ENCODE data around the gene NRGN. TPM values are rescaled to one million over a fixed set of nuclear protein-coding genes. Genes with fewer than 3 reads are reported as not detected.
A peak's percentile ranks its signal among the peaks of the same experiment; 100 is the strongest.

The NRGN gene
- total RNA-seq, 4 donors from 2014 or later: 0.51 to 0.52 TPM; not detected in 2

- Histone ChIP-seq H3K27me3 (peaks cover 0 to 2% (median 0%) of the 10 kb centered on the region in 3 donors), H3K27ac (no peak overlapping the region), H3K4me1 (no peaks in the 10 kb centered on the region), H3K36me3 (no peaks in the 10 kb centered on the region), H3K9me3 (no peaks in the 10 kb centered on the region), H3K4me3 (no peak overlapping the region)
- intact Hi-C loops (cut with DNase I; ENCODE audit: low total_unique reads) (no loop called here), in situ Hi-C loops (cut with MboI; ENCODE audit: low sequenced_read_pairs in 4 of 4) (no loop called here)
- DNase-seq (no peak), ATAC-seq (no peak)
- TF ChIP-seq CTCF (IDR thresholded peaks at IDR 0.05 in 4 of 5, conservative IDR thresholded peaks at IDR 0.05 in 1 of 5) (no peak), POLR2A (IDR thresholded peaks at IDR 0.05) (no peak)
Observed at GRCh38 chr11:124707829-124708228, 31.9 kb upstream of the NRGN start.

DNA sequence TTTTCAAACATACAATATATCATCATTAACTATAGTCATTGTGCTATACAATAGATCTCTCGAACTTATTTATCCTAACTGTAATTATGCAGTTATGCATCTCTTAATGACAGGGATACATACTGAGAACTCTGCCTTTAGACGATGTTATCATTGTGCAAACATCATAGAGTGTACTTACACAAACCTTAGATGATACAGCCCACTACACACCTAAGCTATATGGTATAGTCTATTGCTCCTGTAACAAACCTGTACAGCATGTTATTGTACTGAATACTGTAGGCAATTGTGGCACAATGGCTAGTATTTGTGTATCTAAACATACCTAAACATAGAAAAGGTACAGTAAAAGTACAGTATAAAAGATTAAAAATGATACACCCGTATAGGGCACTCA, 27.4 kb upstream of the NRGN start:
- H3K4me3 ChIP-seq: no peak overlapping the region
- no peaks in the 10 kb centered on the region for H3K9me3 ChIP-seq
- intact Hi-C loops (cut with DNase I; ENCODE audit: low total_unique reads): no loop called here
- DNase-seq (no peak), ATAC-seq (no peak)
- no peak overlapping the region for H3K27ac ChIP-seq
- no peaks in the 10 kb centered on the region for H3K36me3 ChIP-seq
- H3K4me1 ChIP-seq: peaks cover 0 to under 1% of the 10 kb centered on the region in 2 donors
- H3K27me3 ChIP-seq: peaks cover 0 to 10% (median 3%) of the 10 kb centered on the region in 3 donors
- TF ChIP-seq CTCF (IDR thresholded peaks at IDR 0.05 in 4 of 5, conservative IDR thresholded peaks at IDR 0.05 in 1 of 5) (no peak), POLR2A (IDR thresholded peaks at IDR 0.05) (no peak)
- in situ Hi-C loops (cut with MboI; ENCODE audit: low sequenced_read_pairs in 4 of 4): no loop called here

GRCh38 chr11:124716591-124716990, 23.2 kb upstream of the NRGN start:
- ATAC-seq (no peak), DNase-seq (no peak)
- no peak overlapping the region for H3K27ac ChIP-seq
- in situ Hi-C loops (cut with MboI; ENCODE audit: low sequenced_read_pairs in 4 of 4) (no loop called here), intact Hi-C loops (cut with DNase I; ENCODE audit: low total_unique reads) (no loop called here)
- no peak overlapping the region for H3K4me3 ChIP-seq
- H3K27me3 ChIP-seq: peaks cover 11 to 33% (median 17%) of the 10 kb centered on the region in 3 donors
- no peaks in the 10 kb centered on the region for H3K36me3 ChIP-seq
- TF ChIP-seq POLR2A (IDR thresholded peaks at IDR 0.05) (no peak), CTCF (IDR thresholded peaks at IDR 0.05 in 4 of 5, conservative IDR thresholded peaks at IDR 0.05 in 1 of 5) (no peak)
- no peaks in the 10 kb centered on the region for H3K9me3 ChIP-seq
- peaks cover 5 to 10% of the 10 kb centered on the region in 2 donors for H3K4me1 ChIP-seq

DNA sequence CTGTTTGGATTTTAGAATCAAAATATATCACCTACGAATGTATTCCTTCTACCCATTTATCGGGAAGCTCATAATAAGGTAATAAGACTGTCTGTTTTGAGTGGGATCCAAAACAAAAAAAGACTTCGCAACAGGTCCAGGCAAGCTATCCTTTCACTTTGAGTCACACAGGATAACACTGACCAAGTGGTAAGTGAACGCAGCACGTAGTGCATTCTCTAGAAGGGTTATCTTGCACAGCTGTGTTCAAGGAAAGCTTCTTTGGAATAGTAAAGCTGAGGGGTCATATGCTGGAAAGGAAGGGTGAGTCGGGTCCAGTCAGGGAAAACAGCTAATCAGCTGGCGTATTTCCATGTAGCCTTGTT, 22.3 kb upstream of the NRGN start:
- no peaks in the 10 kb centered on the region for H3K36me3 ChIP-seq
- DNase-seq (no peak), ATAC-seq (no peak)
- H3K4me1 ChIP-seq: peaks cover 5 to 10% of the 10 kb centered on the region in 2 donors
- intact Hi-C loops (cut with DNase I; ENCODE audit: low total_unique reads) (no loop called here), in situ Hi-C loops (cut with MboI; ENCODE audit: low sequenced_read_pairs in 4 of 4) (no loop called here)
- peak overlapping the region; percentile 47 to 68 (median 49) for H3K4me3 ChIP-seq
- TF ChIP-seq CTCF (IDR thresholded peaks at IDR 0.05 in 4 of 5, conservative IDR thresholded peaks at IDR 0.05 in 1 of 5) (no peak), POLR2A (IDR thresholded peaks at IDR 0.05) (no peak)
- peaks cover 11 to 36% (median 17%) of the 10 kb centered on the region in 3 donors for H3K27me3 ChIP-seq
- H3K27ac ChIP-seq: peak overlapping the region in 3 of 4 donors; percentile 36 to 67 (median 49)
- no peaks in the 10 kb centered on the region for H3K9me3 ChIP-seq
